ENCODE measurements around the gene ZNF286A. TPM values are rescaled to one million over a fixed set of nuclear protein-coding genes. Genes with fewer than 3 reads are reported as not detected.
A peak's percentile ranks its signal among the peaks of the same experiment; 100 is the strongest.
"Not testable (repeated sequence)": the region's sequence is repeated elsewhere in the genome, so short reads cannot be mapped to it uniquely, and the experiment has no call there.

ZNF286A gene
- 50.5 and 51.3 TPM in 2 replicates for total RNA-seq (2014; rRNA removed; shearing (Covaris generic); ENCODE audit: low replicate concordance)

GRCh38 chr17:15699413-15699924 is at the start of gene ZNF286A:
Gene ZNF286A, plus strand, starts transcription at chr17:15699752. Its CDS starts 578 bp downstream, at chr17:15700330.
- not testable (repeated sequence) for H3K27ac ChIP-seq (ENCODE audit: low read length); H3K79me2 ChIP-seq (ENCODE audit: low read length); H3K27me3 ChIP-seq (ENCODE audit: low read length); H3K4me1 ChIP-seq (ENCODE audit: low read length); H3K9me2 ChIP-seq (replicated peaks; ENCODE audit: insufficient read depth, low read length); H3K36me3 ChIP-seq (ENCODE audit: insufficient read depth, low read length); H4K20me1 ChIP-seq (ENCODE audit: insufficient read depth, low read depth, low read length); H3K9me3 ChIP-seq (ENCODE audit: low read length)
- H2AFZ ChIP-seq (ENCODE audit: low read length), result peak within 1 kb of the TSS; percentile 56; the same call in 1 of the 2 replicates
- H3K4me2 ChIP-seq (ENCODE audit: low read depth, low read length, poor library complexity, severe bottlenecking), result peak within 1 kb of the TSS; percentile 73
- peak; percentile 99 for DNase-seq
- H3K9ac ChIP-seq (ENCODE audit: low read length), result peak within 1 kb of the TSS; percentile 77
- H3K4me3 ChIP-seq (ENCODE audit: low read length), result peak within 1 kb of the TSS; percentile 71

GRCh38 chr17:15649861-15650421 is 49.6 kb upstream of the ZNF286A start:
- Histone ChIP-seq H3K27me3 (ENCODE audit: low read length) (no peaks in the 10 kb centered on the region), H3K79me2 (ENCODE audit: low read length) (no peaks in the 10 kb centered on the region), H3K9ac (ENCODE audit: low read length) (no peak overlapping the region), H3K4me2 (ENCODE audit: low read depth, low read length, poor library complexity, severe bottlenecking) (no peak overlapping the region), H3K9me2 (replicated peaks; ENCODE audit: insufficient read depth, low read length) (no peaks in the 10 kb centered on the region), H3K4me1 (ENCODE audit: low read length) (no peaks in the 10 kb centered on the region), H3K36me3 (ENCODE audit: insufficient read depth, low read length) (no peaks in the 10 kb centered on the region), H3K9me3 (ENCODE audit: low read length) (no peaks in the 10 kb centered on the region), H3K4me3 (ENCODE audit: low read length) (no peak overlapping the region), H3K27ac (ENCODE audit: low read length) (no peak overlapping the region), H2AFZ (ENCODE audit: low read length) (no peak overlapping the region), H4K20me1 (ENCODE audit: insufficient read depth, low read depth, low read length) (no peaks in the 10 kb centered on the region)
- peak; percentile 32 for DNase-seq

- Histone ChIP-seq H3K27ac (ENCODE audit: low read length) (no peak overlapping the region), H3K79me2 (ENCODE audit: low read length) (no peaks in the 10 kb centered on the region), H3K9ac (ENCODE audit: low read length) (no peak overlapping the region), H4K20me1 (ENCODE audit: insufficient read depth, low read depth, low read length) (no peaks in the 10 kb centered on the region), H3K4me2 (ENCODE audit: low read depth, low read length, poor library complexity, severe bottlenecking) (no peak overlapping the region), H3K4me3 (ENCODE audit: low read length) (no peak overlapping the region), H3K36me3 (ENCODE audit: insufficient read depth, low read length) (no peaks in the 10 kb centered on the region), H3K4me1 (ENCODE audit: low read length) (no peaks in the 10 kb centered on the region), H2AFZ (ENCODE audit: low read length) (no peak overlapping the region), H3K27me3 (ENCODE audit: low read length) (no peaks in the 10 kb centered on the region), H3K9me3 (ENCODE audit: low read length) (no peaks in the 10 kb centered on the region), H3K9me2 (replicated peaks; ENCODE audit: insufficient read depth, low read length) (no peaks in the 10 kb centered on the region)
- DNase-seq, result no peak
Measured at GRCh38 chr17:15650741-15651582, 48.6 kb upstream of the ZNF286A start.

GRCh38 chr17:15651583-15652110 is 47.9 kb upstream of the ZNF286A start:
- H3K9ac ChIP-seq (ENCODE audit: low read length), result no peak overlapping the region
- H3K4me1 ChIP-seq (ENCODE audit: low read length), result no peaks in the 10 kb centered on the region
- H2AFZ ChIP-seq (ENCODE audit: low read length), result no peak overlapping the region
- H3K4me2 ChIP-seq (ENCODE audit: low read depth, low read length, poor library complexity, severe bottlenecking), result no peak overlapping the region
- peak; percentile 41 for DNase-seq
- no peaks in the 10 kb centered on the region for H3K9me3 ChIP-seq (ENCODE audit: low read length)
- H3K79me2 ChIP-seq (ENCODE audit: low read length), result no peaks in the 10 kb centered on the region
- no peaks in the 10 kb centered on the region for H3K27me3 ChIP-seq (ENCODE audit: low read length)
- H3K27ac ChIP-seq (ENCODE audit: low read length), result no peak overlapping the region
- H3K9me2 ChIP-seq (replicated peaks; ENCODE audit: insufficient read depth, low read length), result no peaks in the 10 kb centered on the region
- H3K4me3 ChIP-seq (ENCODE audit: low read length), result no peak overlapping the region
- no peaks in the 10 kb centered on the region for H3K36me3 ChIP-seq (ENCODE audit: insufficient read depth, low read length)
- H4K20me1 ChIP-seq (ENCODE audit: insufficient read depth, low read depth, low read length), result no peaks in the 10 kb centered on the region

- no peaks in the 10 kb centered on the region for H3K27me3 ChIP-seq (ENCODE audit: low read length)
- no peaks in the 10 kb centered on the region for H3K36me3 ChIP-seq (ENCODE audit: insufficient read depth, low read length)
- H4K20me1 ChIP-seq (ENCODE audit: insufficient read depth, low read depth, low read length), result no peaks in the 10 kb centered on the region
- H3K9me3 ChIP-seq (ENCODE audit: low read length), result no peaks in the 10 kb centered on the region
- H3K9me2 ChIP-seq (replicated peaks; ENCODE audit: insufficient read depth, low read length), result no peaks in the 10 kb centered on the region
- H3K4me2 ChIP-seq (ENCODE audit: low read depth, low read length, poor library complexity, severe bottlenecking), result no peak overlapping the region
- H2AFZ ChIP-seq (ENCODE audit: low read length), result no peak overlapping the region
- H3K9ac ChIP-seq (ENCODE audit: low read length), result no peak overlapping the region
- no peak overlapping the region for H3K27ac ChIP-seq (ENCODE audit: low read length)
- DNase-seq, result peak; percentile 15
- H3K79me2 ChIP-seq (ENCODE audit: low read length), result no peaks in the 10 kb centered on the region
- no peak overlapping the region for H3K4me3 ChIP-seq (ENCODE audit: low read length)
- H3K4me1 ChIP-seq (ENCODE audit: low read length), result no peaks in the 10 kb centered on the region
Measured at GRCh38 chr17:15652960-15653359, 46.6 kb upstream of the ZNF286A start.

- not testable (repeated sequence) for H3K27me3 ChIP-seq (ENCODE audit: low read length); H3K9me3 ChIP-seq (ENCODE audit: low read length); H3K4me1 ChIP-seq (ENCODE audit: low read length); H3K4me2 ChIP-seq (ENCODE audit: low read depth, low read length, poor library complexity, severe bottlenecking); H3K9ac ChIP-seq (ENCODE audit: low read length); H3K9me2 ChIP-seq (replicated peaks; ENCODE audit: insufficient read depth, low read length); H3K79me2 ChIP-seq (ENCODE audit: low read length); DNase-seq; H3K4me3 ChIP-seq (ENCODE audit: low read length); H3K36me3 ChIP-seq (ENCODE audit: insufficient read depth, low read length); H2AFZ ChIP-seq (ENCODE audit: low read length); H3K27ac ChIP-seq (ENCODE audit: low read length); H4K20me1 ChIP-seq (ENCODE audit: insufficient read depth, low read depth, low read length)
Measured at GRCh38 chr17:15654401-15654800, 45.2 kb upstream of the ZNF286A start.

- H3K9ac ChIP-seq (ENCODE audit: low read length), result no peak overlapping the region
- no peaks in the 10 kb centered on the region for H3K9me3 ChIP-seq (ENCODE audit: low read length)
- no peak overlapping the region for H3K4me2 ChIP-seq (ENCODE audit: low read depth, low read length, poor library complexity, severe bottlenecking)
- no peaks in the 10 kb centered on the region for H3K79me2 ChIP-seq (ENCODE audit: low read length)
- H3K9me2 ChIP-seq (replicated peaks; ENCODE audit: insufficient read depth, low read length), result no peaks in the 10 kb centered on the region
- DNase-seq, result no peak
- no peaks in the 10 kb centered on the region for H4K20me1 ChIP-seq (ENCODE audit: insufficient read depth, low read depth, low read length)
- no peaks in the 10 kb centered on the region for H3K36me3 ChIP-seq (ENCODE audit: insufficient read depth, low read length)
- no peaks in the 10 kb centered on the region for H3K4me1 ChIP-seq (ENCODE audit: low read length)
- H2AFZ ChIP-seq (ENCODE audit: low read length), result no peak overlapping the region
- no peak overlapping the region for H3K27ac ChIP-seq (ENCODE audit: low read length)
- H3K4me3 ChIP-seq (ENCODE audit: low read length), result no peak overlapping the region
- H3K27me3 ChIP-seq (ENCODE audit: low read length), result no peaks in the 10 kb centered on the region
Measured at GRCh38 chr17:15654886-15655561, 44.5 kb upstream of the ZNF286A start.

- Histone ChIP-seq H3K9ac (ENCODE audit: low read length) (no peak overlapping the region), H3K4me2 (ENCODE audit: low read depth, low read length, poor library complexity, severe bottlenecking) (no peak overlapping the region)
Measured at GRCh38 chr17:15657868-15658267, 41.7 kb upstream of the ZNF286A start.

More at GRCh38 chr17:15657868-15658267, 41.7 kb upstream of the ZNF286A start:
- Histone ChIP-seq H3K9me2 (replicated peaks; ENCODE audit: insufficient read depth, low read length) (no peaks in the 10 kb centered on the region), H3K36me3 (ENCODE audit: insufficient read depth, low read length) (no peaks in the 10 kb centered on the region), H3K27ac (ENCODE audit: low read length) (no peak overlapping the region), H3K79me2 (ENCODE audit: low read length) (no peaks in the 10 kb centered on the region), H3K4me1 (ENCODE audit: low read length) (no peaks in the 10 kb centered on the region), H3K4me3 (ENCODE audit: low read length) (no peak overlapping the region), H3K27me3 (ENCODE audit: low read length) (no peaks in the 10 kb centered on the region), H3K9me3 (ENCODE audit: low read length) (no peaks in the 10 kb centered on the region), H2AFZ (ENCODE audit: low read length) (no peak overlapping the region), H4K20me1 (ENCODE audit: insufficient read depth, low read depth, low read length) (no peaks in the 10 kb centered on the region)
- DNase-seq, result no peak

Data from Karpas-422 (cell line).